ENCODE measurements around the gene ALPK3. TPM values are rescaled to one million over a fixed set of nuclear protein-coding genes. Genes with fewer than 3 reads are reported as not detected.

ALPK3 gene
- polyA plus RNA-seq, 1 experiment = 0.06 TPM

DNA sequence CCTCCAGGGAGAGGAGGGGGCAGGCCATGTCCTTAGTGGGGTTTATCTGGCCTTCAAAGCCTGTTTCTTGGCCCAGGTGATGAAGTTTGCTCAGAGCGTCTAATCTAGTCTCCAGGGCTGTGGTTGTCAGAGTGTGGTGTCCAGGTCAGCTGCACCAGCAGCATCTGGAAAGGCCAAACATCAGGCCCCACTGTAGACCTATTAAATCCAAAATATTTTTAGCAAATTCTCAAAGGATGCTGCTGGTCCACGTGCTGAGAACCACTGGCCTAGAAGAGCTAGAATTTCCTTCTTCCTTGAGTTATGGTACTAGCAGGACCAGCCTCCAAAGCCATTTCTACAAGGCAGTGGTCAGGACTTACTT lies 96.2 kb downstream of the ALPK3 start:
- H3K27me3 ChIP-seq (ENCODE audit: control insufficient read depth, insufficient read depth, low read length) = no peaks in the 10 kb centered on the region
- no peak overlapping the region for H3K4me3 ChIP-seq (ENCODE audit: low read depth, low read length)
- TF ChIP-seq, protein P1, sequence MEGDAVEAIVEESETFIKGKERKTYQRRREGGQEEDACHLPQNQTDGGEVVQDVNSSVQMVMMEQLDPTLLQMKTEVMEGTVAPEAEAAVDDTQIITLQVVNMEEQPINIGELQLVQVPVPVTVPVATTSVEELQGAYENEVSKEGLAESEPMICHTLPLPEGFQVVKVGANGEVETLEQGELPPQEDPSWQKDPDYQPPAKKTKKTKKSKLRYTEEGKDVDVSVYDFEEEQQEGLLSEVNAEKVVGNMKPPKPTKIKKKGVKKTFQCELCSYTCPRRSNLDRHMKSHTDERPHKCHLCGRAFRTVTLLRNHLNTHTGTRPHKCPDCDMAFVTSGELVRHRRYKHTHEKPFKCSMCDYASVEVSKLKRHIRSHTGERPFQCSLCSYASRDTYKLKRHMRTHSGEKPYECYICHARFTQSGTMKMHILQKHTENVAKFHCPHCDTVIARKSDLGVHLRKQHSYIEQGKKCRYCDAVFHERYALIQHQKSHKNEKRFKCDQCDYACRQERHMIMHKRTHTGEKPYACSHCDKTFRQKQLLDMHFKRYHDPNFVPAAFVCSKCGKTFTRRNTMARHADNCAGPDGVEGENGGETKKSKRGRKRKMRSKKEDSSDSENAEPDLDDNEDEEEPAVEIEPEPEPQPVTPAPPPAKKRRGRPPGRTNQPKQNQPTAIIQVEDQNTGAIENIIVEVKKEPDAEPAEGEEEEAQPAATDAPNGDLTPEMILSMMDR (IDR thresholded peaks at IDR 0.05; ENCODE audit: insufficient read depth, low read depth, low read length) = no peak
- CTCF ChIA-PET = interaction anchor here (1.3 to 1.4 kb wide), 2 partner anchors 15 to 35 kb away, joined by 6 to 9 read pairs; no protein-coding TSS in a partner anchor
- POLR2A ChIA-PET = no interaction called here
- H3K36me3 ChIP-seq (ENCODE audit: control insufficient read depth, insufficient read depth, low read length) = no peaks in the 10 kb centered on the region
- DNase-seq (ENCODE audit: low read depth) = no peak

DNA sequence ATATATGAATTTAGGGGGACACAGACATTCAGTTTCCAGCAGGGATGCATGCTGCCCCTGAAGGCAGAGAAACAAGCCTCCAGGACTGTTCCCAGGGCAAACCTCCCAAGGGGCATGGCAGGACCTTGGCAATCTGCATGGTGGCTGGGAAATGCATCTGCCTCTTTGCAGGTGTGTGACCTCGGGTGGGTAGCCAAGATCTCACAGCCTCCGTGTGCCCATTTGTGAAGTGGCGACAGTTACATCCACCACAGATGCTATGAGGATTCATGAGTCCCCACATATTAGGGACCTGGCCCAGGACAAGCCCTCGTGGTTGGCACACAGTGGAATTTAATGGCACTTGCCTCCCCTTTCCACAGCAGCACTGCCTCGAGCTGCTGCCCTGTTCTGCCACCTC lies 97.2 kb downstream of the ALPK3 start:
- Histone ChIP-seq H3K4me3 (ENCODE audit: low read depth, low read length) (no peak overlapping the region), H3K36me3 (ENCODE audit: control insufficient read depth, insufficient read depth, low read length) (no peaks in the 10 kb centered on the region), H3K27me3 (ENCODE audit: control insufficient read depth, insufficient read depth, low read length) (no peaks in the 10 kb centered on the region)
- ChIA-PET POLR2A (interaction anchor here (0.6 kb wide), 1 partner anchor 16 kb away, joined by 5 read pairs; no protein-coding TSS in a partner anchor), CTCF (interaction anchor here (1.0 to 1.4 kb wide), 3 partner anchors 36 to 327 kb away, joined by 4 to 6 read pairs (median 4); no protein-coding TSS in a partner anchor)
- TF ChIP-seq, protein P1 (IDR thresholded peaks at IDR 0.05; ENCODE audit: insufficient read depth, low read depth, low read length) = no peak
- DNase-seq (ENCODE audit: low read depth) = no peak

GRCh38 chr15:84914909-84915605 lies 97.9 kb downstream of the ALPK3 start:
- Histone ChIP-seq H3K36me3 (ENCODE audit: control insufficient read depth, insufficient read depth, low read length) (no peaks in the 10 kb centered on the region), H3K27me3 (ENCODE audit: control insufficient read depth, insufficient read depth, low read length) (no peaks in the 10 kb centered on the region), H3K4me3 (ENCODE audit: low read depth, low read length) (no peak overlapping the region)
- DNase-seq (ENCODE audit: low read depth) = peak; percentile 81
- CTCF ChIA-PET = interaction anchor here (1.0 to 2.5 kb wide), 4 partner anchors 13 to 327 kb away, joined by 3 to 8 read pairs (median 4); no protein-coding TSS in a partner anchor
- POLR2A ChIA-PET = interaction anchor here (0.6 kb wide), 1 partner anchor 17 kb away, joined by 5 read pairs; no protein-coding TSS in a partner anchor
- TF ChIP-seq, protein P1 (IDR thresholded peaks at IDR 0.05; ENCODE audit: insufficient read depth, low read depth, low read length) = no peak

GRCh38 chr15:84915606-84915958 lies 98.4 kb downstream of the ALPK3 start:
- ChIA-PET CTCF (interaction anchor here (0.6 to 2.5 kb wide), 4 partner anchors 13 to 328 kb away, joined by 3 to 8 read pairs (median 4); no protein-coding TSS in a partner anchor), POLR2A (no interaction called here)
- no peak for DNase-seq (ENCODE audit: low read depth)
- TF ChIP-seq, protein P1 (IDR thresholded peaks at IDR 0.05; ENCODE audit: insufficient read depth, low read depth, low read length) = no peak
- no peaks in the 10 kb centered on the region for H3K27me3 ChIP-seq (ENCODE audit: control insufficient read depth, insufficient read depth, low read length)
- H3K36me3 ChIP-seq (ENCODE audit: control insufficient read depth, insufficient read depth, low read length) = no peaks in the 10 kb centered on the region
- no peak overlapping the region for H3K4me3 ChIP-seq (ENCODE audit: low read depth, low read length)

- no peaks in the 10 kb centered on the region for H3K36me3 ChIP-seq (ENCODE audit: control insufficient read depth, insufficient read depth, low read length)
- no peak overlapping the region for H3K4me3 ChIP-seq (ENCODE audit: low read depth, low read length)
- ChIA-PET CTCF (interaction anchor here (0.7 to 2.2 kb wide), 3 partner anchors 11 to 328 kb away, joined by 3 to 12 read pairs (median 3); no protein-coding TSS in a partner anchor), POLR2A (no interaction called here)
- TF ChIP-seq, protein P1 (IDR thresholded peaks at IDR 0.05; ENCODE audit: insufficient read depth, low read depth, low read length) = no peak
- H3K27me3 ChIP-seq (ENCODE audit: control insufficient read depth, insufficient read depth, low read length) = no peaks in the 10 kb centered on the region
- DNase-seq (ENCODE audit: low read depth) = no peak
These were observed 100.3 kb downstream of the ALPK3 start for GRCh38 chr15:84917452-84917851.
